Measurements from ENCODE around the gene AGT.
"Not testable (repeated sequence)": the region's sequence is repeated elsewhere in the genome, so short reads cannot be mapped to it uniquely, and the experiment has no call there.

AGT gene

DNA sequence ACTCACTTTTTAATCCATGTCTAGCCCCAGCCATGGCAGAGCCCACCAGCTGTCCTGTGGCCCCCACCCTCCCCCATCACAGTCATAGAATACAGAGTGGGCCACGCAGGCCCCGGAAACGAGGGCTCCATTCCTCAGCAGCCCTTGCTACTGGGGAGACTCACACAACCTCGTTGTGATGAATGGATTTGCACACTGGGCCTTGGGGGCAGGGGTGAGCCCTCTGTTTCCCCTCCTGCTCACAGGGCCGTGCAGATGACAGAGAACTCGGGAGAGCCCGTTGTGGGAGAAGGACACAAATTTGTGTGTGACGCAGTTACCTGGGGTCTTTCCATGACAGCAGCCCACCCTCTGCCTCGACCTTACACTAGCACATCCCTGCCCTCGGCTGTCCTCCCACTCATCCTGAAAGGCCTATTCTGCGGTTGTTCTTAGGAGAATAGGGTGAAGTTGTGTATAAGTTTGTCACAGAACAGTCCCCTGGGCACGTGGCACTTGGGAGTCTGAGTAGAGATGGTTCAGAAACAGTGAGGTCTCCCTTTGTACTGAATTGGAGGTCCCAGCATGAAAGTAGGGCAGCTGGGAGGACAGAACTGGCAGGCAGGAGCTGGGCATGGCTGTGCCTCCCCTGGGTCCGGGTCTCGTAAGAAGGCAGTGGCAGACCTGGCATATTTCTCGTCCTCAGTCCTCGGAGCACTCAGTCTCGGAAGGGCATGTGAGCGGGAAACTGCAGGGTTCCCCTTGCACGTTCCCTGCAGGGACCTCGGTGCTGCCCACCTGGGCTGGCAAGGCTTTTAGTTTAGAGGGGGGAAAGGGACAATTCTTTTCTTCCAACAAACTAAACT, 6.8 kb downstream of the AGT start:
- no peak for DNase-seq

DNA sequence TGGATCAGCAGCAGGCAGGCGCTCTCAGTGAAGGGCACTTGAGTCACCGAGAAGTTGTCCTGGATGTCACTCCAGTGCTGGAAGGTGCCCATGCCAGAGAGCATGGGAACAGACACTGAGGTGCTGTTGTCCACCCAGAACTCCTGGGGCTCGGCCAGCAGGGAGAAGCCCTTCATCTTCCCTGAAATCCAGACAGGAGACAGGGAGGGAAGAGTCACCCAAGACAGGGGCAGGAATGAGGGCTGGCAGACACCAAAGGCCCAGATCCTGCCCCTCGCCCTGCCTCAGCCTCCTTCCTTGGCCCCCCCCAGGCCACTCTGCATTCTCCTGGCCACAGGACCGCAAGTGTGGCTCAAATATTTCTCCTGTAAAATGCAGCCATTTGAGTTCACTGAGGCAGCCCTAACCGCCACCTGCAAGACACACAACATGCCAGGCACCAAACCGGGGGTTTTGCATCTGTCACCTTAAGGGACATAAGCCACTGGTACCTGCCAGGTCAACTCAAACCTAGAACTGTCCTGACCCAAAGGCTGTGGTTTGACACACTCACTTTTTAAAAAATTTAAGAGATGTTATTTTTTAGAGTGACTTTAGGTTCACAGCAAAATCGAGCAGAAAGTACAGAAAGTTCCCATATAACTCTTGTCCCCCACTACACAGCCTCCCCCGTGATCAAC, 7.8 kb downstream of the AGT start:
- DNase-seq, result no peak

DNA sequence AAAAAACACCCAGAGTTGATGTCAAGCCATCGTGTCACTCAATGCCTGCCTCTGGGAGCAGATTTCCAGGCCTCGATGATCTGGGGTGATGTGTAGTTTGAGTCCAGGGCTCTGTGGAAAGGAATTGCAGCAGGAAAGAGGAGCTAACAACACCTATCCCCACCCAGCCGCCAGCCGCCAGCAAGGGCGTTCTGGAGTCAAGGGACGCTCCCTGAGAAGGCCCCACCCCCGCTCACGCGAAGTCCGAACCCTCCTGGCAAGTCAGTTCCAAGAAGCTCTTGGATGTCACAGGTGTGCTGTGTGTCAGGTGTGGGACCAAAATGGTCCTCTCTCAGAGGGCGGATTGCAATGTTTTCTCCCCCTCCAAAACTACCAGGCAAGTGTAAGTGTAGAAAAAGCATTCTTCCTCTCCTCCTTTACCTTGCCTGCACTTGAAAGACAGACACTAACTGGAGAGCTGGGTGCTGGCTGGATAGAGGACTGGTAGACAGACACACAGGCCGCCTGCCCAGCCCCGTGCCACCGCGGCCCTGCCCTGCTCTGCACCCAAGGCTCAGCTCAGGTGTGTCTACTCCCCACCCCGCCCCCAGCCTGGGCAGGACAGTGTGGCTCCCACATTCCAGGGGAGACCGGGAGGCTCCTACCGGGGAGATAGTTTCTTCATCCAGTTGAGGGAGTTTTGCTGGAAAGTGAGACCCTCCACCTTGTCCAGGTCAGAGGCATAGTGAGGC, 8.5 kb downstream of the AGT start:
- no peak for DNase-seq

DNA sequence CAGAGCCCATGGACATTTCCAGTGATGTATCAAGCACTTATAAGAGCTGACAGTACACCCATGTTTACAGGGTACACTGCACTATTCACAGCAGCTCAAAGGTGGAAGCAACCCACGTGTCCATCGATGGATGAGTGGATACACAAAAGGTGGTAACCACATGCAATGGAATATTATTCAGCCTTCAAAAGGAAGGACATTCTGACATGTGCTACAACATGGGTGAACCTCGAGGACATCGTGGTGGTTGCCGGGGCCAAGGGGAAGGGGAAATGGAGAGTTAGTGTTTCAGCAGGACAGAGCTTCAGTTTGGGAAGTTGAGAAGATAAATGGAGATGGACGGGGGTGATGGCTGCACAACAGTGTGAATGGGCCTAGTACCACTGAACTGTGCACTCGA, 9.1 kb downstream of the AGT start:
- DNase-seq, result no peak

DNA sequence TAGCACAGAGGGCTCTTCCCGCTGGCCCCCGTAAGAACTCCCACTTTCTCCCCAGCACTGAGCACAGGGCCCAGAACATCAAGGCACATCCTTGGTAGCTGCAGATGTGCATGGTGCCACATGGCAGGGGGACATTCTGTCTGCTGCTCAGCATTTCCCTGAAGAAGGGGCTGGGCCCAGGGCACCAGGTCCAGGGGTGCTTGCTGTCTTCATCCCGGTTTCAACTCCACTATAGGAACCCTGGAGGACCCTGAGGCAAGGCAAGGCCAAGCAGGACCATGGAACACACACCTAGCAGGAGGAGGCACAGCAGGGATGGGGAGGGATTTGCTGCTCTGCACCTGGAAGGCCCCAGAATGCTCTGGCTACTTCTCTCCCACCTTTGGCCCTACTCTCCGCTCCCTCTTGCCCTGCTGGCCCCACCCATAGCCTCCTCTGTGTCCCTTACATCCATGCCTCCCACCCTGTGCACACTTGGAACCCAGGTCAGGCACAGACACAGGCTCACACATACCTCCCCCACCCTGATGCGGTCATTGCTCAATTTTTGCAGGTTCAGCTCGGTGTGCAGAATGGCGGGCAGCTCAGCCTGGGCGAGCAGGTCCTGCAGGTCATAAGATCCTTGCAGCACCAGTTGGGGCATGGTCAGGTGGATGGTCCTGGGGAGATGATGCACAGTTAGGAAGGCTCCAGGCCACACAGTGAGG, 10.1 kb downstream of the AGT start:
- no peak for DNase-seq

DNA sequence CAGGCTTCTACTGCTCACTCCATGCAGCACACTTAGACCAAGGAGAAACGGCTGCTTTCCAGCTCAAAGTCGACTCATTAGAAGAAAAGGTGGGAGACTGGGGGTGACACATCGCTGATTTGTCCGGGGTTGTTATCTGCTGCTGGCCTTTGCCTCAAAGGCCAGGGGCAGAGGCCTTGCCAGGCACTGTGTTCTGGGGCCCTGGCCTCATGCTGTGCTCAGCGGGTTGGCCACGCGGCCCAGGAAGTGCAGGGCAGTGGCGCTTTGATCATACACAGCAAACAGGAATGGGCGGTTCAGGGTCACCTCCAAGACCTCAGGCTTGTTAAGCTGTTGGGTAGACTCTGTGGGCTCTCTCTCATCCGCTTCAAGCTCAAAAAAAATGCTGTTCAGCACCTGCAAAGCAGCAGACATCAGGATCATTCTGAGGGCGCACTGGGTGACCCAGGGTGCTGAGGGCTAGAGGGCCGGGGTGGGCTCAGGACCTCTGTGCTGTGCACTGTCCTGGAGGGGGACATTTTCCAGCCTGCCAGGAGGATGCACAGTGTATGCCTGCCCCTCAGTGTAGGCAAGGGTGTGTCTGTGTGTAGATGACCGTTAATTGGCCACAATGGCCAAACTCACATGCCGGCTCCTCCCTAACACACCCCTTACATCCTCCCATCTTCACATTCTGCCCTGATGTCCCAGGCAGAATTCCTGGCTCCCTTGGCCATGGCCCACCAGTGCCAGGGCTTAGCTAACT, 10.8 kb downstream of the AGT start:
- DNase-seq, result no peak

DNA sequence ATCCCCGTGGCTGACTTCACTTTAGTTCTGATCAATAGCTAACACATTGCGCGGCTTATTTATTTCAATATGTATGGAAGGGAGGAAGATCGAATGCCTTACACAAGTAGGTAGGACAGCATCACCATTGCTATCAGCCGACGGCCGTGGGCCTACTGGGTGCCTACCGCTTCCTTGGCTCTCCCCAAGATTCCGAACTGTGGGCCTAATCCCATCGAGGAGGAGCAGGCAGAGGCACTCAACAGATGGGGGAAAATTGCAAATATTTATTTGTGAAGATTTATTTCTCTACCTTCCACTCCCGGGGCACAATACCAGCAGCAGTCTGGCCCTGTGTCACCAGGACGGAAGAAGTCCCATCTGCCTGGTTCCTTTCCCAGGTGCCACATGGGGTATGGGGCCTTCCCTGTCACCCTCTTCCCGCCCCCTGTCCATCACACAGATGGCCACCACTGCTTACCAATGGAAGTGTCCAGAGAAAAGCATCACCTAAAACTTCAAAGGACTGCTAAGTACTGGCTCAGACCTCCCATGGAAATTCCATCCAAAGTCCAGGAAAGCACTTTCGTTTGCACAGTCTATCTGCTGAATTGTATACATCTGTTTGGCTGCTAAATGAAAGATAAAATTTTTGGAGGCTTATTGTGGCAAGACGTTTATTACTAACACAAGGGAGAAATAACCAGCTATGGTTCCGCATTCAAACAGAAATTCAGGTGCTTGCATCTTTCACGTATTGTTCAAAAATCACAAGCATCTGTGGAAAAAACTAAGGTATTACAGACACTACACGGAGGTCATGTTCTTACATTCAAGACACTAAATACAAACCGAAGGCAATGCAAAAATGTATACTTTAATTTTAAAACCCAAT, 11.8 kb downstream of the AGT start:
- no peak for DNase-seq

DNA sequence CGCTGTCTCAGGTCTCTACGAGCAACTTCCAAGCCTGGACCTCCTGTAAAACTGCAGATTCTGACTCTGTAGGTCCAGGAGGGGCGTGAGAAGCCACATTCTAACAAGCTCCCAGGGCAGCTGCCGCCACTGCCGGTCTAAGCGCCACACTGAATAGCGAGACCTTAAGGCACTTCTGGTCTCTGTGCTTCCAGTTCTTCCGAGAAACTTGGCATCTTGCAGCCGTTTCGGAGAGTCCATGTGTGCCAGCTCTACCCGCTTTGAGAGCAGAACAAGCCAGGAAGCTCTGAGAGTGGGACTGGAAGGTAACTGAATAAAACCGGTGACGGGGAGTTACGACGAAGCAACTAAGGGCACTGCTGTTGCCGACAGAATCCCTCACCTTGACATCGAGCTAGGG, 12.5 kb downstream of the AGT start:
- no peak for DNase-seq

DNA sequence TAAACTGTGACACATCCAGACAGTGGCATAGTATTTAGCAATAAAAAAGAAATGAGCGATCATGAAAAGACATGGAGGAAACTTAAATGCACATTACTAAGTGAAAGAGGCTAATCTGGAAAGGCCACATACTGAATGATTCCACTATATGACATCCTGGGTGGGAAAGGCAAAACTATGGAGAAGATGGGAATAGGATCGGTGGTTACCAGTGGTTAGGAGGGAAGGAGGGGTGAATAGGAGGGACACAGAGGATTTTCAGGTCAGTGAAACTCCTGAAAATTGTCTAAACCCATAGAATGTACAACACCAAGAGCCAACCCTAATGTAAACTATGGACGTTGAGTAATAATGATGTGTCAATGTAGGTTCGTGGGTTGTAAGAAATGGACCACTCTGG, 13.8 kb downstream of the AGT start:
- no peak for DNase-seq

DNA sequence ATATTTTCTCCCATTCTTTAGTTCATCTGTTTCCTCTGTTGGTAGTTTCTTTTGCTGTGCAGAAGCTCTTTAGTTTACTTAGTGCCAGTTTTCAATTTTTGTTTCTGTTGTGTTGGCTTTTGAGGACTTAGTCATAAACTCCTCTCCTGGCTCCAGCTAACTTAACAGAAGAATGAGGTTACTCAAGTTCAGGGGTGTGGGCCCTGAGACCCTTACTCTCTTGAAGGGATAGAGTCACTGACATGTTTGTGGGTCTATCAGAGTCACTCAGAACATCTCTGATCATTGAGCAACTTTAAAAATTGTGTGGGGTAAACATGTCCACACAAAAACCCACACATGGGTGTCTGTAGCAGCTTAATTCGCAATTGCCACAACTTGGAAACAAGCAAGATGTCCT, 14.2 kb downstream of the AGT start:
- no peak for DNase-seq

DNA sequence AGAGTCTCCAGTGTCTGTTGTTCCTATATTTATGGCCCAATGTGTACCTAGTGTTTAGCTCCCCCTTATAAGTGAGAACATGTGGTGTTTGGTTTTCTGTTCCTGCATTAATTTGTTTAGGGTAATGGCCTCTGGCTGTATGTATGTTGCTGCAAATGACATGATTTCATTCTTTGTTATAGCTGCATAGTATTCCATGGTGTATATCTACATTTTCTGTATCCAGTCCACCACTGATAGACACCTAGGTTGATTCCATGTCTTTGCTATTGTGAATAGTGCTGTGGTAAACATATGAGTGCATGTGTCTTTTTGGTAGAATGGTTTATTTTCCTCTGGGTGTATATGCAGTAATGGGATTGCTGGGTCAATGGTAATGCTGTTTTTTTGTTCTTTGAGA, 15.0 kb downstream of the AGT start:
- not testable (repeated sequence) for DNase-seq

DNA sequence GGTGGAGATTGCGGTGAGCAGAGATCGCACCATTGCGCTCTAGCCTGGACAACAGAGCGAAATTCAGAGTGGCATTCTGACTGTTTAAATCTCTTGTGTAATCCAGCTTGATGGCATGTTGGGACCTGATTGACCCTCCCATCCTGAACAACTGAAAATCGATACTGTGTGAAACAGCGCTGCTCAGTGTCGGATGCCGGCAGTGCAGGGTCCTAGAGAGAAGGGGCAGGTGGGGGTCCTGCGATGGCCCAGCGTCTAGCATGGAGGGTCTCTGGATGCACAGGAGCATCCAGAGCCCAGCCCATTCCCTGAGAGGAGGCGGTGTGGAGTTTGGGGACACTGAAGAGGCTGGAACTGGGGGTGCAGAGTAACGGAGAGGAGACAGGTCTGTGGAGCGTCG, 15.8 kb downstream of the AGT start:
- DNase-seq, result no peak

DNA sequence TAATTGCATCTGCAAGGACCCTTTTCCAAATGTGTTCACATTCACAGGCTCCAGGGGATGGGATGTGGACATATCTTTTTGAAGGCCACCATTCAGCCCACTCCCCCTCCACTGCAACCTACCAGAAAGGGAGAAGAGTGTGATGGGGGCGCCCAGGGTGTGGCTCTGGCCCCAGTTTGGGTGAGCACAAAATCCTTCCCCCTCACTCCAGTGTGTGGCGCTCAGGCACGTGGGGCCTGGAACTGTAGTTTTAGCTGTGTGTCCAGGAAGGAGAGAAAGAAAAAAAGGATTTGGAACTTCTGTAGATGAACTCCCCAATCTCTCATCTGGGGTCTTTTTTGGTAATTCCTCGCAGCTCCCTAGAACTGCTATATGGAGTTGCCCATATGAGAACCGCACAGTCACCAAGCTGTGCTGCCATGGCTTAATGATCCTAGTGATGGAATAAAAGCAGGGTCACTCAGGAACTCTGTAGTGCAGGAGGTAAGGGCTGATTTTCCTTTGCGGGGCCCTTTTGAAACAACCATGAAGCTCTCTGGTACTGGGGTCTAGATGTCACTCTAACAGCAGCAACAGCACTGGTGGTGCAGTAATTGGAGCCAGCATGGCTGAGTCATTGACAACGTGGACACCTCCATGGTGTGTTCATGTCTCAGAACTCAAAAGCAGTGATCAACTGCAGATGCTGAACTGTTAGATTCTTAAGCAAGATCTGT, 17.0 kb downstream of the AGT start:
- peak; percentile 68 for DNase-seq

DNA sequence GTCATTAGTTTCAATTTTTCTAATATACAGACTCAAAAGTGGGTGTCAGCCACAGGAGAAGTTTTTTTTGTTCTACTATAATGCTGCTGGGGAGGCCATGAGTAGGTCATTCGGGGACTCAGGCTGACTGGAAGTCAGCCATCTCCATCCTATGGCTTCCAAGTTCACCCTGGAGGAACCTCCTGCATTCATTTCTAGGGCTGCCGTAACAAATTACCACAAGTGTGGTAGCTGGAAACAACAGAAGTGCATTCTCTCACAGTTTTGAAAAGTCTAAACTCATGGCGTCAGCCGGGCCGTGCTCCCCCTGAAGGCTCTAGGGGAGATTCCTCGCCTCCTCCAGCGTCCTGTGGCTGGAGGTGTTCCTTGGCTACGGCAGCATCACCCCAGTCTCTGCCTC, 17.7 kb downstream of the AGT start:
- no peak for DNase-seq

DNA sequence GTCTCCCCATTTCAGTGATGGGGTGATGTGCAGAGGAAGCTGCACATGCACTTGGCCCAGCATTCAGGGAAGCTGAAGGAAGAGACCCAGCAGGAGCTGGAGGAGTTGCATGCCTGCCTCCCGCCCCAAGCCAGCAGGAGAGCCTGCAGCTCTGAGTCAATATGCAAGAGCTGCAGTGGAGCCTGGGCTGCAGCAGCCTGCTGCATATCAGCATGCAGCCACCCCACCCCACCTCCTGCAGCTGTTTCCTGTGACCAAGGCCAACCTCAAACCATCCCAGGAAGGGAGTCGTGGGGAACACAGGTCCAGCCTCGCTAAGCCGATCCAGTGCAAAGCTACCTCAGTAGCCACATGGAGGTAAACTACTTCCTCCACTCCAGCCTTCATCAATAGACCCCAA, 18.9 kb downstream of the AGT start:
- no peak for DNase-seq

DNA sequence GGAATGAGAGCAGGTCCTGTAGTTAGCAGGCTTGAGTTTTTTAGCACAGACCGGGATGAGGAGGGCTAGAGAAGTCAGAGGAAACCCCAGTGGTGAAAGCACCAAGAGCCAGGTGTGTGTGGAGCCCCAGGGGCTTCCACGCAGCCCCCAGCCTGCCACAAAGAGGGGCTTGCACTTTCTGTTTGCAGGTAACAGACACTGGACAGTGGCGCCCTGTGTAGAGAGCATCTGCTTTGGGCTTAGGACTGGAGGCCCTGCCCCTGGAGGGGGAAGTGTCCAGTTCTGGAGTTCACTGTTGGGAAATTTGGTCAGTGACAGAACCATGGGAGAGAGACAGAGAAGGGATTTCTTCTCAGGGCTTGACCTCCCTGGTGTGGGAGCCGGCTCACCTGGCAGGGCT, 19.5 kb downstream of the AGT start:
- no peak for DNase-seq

DNA sequence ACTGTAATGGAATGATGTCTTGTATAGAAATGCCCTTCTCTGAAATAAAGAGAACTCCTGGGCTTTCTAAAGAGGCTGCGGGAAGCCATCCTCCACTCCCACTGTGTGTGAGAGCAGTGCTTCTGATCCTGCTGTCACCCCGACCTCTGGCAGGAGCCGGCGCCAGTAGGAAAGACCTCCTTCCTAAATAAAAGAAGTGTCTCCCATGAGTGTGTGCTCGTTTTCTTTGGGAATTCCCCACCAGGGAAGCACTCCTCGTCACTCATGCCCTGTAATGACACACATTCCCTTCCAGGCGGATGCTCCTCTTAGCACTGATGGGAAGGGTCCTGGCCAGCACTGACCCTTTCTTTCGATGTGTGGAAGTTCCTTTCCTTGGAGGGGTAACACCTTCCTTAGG, 20.1 kb downstream of the AGT start:
- no peak for DNase-seq

DNA sequence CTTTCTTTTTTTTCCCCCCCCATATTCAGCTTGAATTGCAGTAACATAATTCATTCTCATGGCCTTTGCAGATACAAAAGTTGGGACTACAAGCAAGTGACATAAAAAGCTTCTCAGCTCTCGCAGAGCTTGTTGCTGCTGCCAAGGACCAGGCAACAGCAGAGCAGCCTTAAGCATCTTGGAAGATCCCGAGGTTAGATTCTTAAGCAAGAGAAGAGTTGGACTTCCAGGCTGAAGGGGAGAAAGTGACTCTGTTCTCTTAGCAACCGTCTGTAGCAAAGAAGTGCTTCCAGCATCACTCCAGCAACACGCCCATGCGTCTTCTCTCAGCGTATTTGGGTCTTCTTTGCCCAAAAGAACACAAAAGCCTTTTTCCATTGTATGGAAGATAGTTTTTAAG, 20.7 kb downstream of the AGT start:
- no peak for DNase-seq

DNA sequence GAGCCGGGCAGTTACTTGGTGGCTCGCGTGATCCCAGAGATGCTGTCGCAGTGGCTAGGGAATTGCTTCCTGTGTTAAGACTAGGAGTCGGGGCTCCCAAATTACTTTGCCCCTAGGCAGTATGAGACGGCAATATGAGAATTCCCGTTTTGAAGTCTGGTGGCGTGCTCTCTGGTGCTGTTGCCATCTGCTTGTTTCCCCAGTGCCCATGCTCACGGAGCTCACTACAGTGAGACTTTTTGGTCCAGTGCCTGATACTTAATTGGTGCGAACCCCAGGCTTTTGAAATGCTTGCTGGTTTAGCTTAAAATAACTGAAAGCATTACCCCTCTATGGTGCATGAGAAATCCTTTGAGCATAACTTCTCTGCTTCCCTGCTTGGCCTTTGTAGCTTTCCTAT, 22.3 kb downstream of the AGT start:
- no peak for DNase-seq

DNA sequence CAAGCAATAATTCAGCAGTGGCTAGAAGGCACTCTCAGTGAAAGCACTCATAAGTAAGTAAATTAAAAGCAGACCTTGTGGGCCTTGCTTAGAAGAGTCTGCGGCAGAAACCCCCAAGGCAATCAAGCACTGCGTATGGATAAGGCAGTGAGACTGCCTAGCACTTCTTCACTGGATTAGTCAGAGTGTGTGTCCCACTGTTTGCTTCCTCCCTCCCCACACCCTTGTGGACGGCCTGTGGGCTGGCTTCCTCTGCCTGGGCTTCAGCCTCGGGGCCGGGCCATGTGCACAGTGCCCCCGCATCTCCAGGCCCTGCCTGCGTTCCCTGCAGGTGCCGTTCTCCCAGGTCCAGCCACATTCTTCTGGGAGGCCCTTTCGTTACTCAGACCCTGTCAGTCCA, 23.8 kb downstream of the AGT start:
- peak; percentile 45 for DNase-seq

DNA sequence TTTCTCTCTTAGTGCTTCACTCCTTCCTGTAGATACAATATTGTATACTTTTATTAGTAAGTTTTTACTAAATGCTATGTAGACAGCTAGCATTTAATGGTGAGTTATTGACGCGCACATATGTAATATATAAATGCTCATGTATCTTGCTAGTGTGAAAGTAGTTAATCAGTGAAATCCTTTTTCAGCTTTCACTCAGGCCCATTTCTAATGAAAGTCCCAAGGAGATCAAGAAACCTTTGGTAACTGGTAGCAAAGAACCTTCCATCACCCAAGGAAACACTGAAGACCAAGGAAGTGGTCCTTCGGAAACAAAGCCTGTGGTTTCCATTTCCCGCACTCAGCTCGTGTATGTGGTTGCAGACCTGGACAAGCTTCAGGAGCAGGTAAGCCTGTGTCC, 27.2 kb downstream of the AGT start:
- DNase-seq, result no peak
